GM12892 (cell line): Measurements from ENCODE around the gene GLP2R.

Experiments
- POLR2A ChIP-seq: IDR thresholded peaks from 2 replicates; pipeline ENCODE4 v1.6.1; 2011; ENCODE audit warnings: low read depth, low read length, control low read depth
- POLR2AphosphoS5 ChIP-seq: IDR thresholded peaks from 2 replicates; pipeline ENCODE4 v1.6.1; 2011; ENCODE audit warnings: low read depth, low read length, control low read depth

DNA sequence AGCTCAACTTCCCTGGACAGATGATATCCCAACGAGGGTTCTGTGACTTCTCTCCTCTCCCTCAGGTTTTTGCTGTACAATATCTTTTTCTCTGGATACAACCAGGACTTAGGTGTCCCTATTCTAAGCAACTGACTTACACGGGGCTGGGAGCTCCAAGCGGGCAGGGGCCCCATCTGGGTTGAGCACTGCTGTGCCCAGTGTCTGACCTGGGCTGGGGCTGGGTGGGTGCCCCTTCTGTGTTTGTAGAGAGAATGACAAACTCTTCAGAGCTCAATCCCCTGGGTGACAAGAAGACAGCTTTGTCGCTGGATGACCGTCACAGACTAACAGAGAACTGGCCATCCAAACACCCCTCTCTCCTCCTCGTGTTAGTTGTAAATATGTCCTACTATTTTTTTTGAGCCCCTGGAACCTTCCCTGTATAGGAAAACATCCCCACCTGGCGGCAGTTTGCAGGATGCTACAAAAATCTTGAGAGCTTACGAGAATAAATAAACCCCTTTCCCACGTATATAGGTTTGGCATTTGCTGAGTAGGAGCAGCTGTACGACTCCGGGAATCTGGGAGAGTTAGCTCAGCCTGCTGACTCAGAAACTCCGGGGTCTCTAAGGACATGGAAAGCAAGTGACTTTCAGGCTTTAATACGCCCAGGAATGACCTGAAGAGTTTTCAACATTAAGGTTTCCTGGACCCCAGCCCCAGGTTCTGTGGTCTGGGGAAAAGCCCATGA is 103.0 kb downstream of the GLP2R start:
- TF ChIP-seq POLR2A (no peak), POLR2AphosphoS5 (no peak)
